Panc1 (cell line): ENCODE measurements around the gene HYAL2. TPM values are rescaled to one million over a fixed set of nuclear protein-coding genes. Genes with fewer than 3 reads are reported as not detected.

Experiments
- ATAC-seq: fragments of 200-7000 bp; cut with Tn5 transposase; 2 replicates; pipeline ENCODE4 v1.9.1; 2020; ENCODE audit warnings: mild to moderate bottlenecking, moderate library complexity
- BruUV-seq: library from RNA; stranded (reverse); fragments of 400-500 nt; replicated peaks from 2 replicates; lab custom pipeline; 2021; lab: Mats Ljungman, UMichigan
- CTCF ChIA-PET: fragments of 300-600 bp; sonication (Branson Sonifier 250); formaldehyde crosslinking; loops from one replicate; lab custom pipeline; 2022; ENCODE audit warnings: antibody characterized with exemption; lab: Charles Lee
- POLR2A ChIA-PET: fragments of 300-600 bp; sonication (Branson Sonifier 250); formaldehyde crosslinking; loops from one replicate; lab custom pipeline; 2022; ENCODE audit warnings: antibody characterized with exemption; lab: Charles Lee
- DNase-seq: peaks from one replicate; pipeline ENCODE4 v3.0.0-alpha.2; 2010; ENCODE audit warnings: low read depth, low spot score
- H3K27ac ChIP-seq: 2 replicates; pipeline ENCODE4 v1.5.1; 2011; ENCODE audit warnings: mild to moderate bottlenecking, low read length, inconsistent platforms
- H3K27me3 ChIP-seq: fragments of 200-500 bp; sonication (Bioruptor generic); 2 replicates; pipeline ENCODE4 v1.6.0; 2014; ENCODE audit warnings: low read length, inconsistent platforms; ENCODE audit not compliant: control insufficient read depth, insufficient read depth
- H3K36me3 ChIP-seq: fragments of 200-500 bp; sonication (Bioruptor generic); 2 replicates; pipeline ENCODE4 v1.5.1; 2014; ENCODE audit warnings: inconsistent platforms, mild to moderate bottlenecking, low read length, moderate library complexity; ENCODE audit not compliant: control insufficient read depth, insufficient read depth
- H3K4me1 ChIP-seq: 2 replicates; pipeline ENCODE4 v1.5.1; 2011; ENCODE audit warnings: inconsistent platforms, mild to moderate bottlenecking, low read length, moderate library complexity; ENCODE audit not compliant: control insufficient read depth, insufficient read depth
- H3K4me3 ChIP-seq, 2 experiments: 2 replicates each; pipeline ENCODE4 v1.5.1; 2011 to 2012; ENCODE audit warnings: low read depth in 2 of 2, low read length in 2 of 2, mild to moderate bottlenecking in 2 of 2, inconsistent platforms in 1 of 2, moderate library complexity in 1 of 2
- H3K9me3 ChIP-seq: fragments of 200-500 bp; sonication (Bioruptor generic); 2 replicates; pipeline ENCODE4 v1.5.1; 2014; ENCODE audit warnings: low read depth, mild to moderate bottlenecking, inconsistent platforms, low read length, moderate library complexity; ENCODE audit not compliant: control insufficient read depth, insufficient read depth
- CTCF ChIP-seq: fragments of 450-650 bp; IDR thresholded peaks from 2 replicates; pipeline ENCODE4 v1.5.1; 2017; ENCODE audit warnings: mild to moderate bottlenecking
- POLR2AphosphoS5 ChIP-seq: IDR thresholded peaks from 2 replicates; pipeline ENCODE4 v1.6.1; 2012; ENCODE audit warnings: mild to moderate bottlenecking, low read depth, low read length, moderate library complexity
- REST ChIP-seq, 2 experiments: IDR thresholded peaks; 2 replicates each; pipeline ENCODE4 v1.6.1; 2011 to 2012; ENCODE audit warnings: low read depth in 2 of 2, control low read depth in 1 of 2, low read length in 1 of 2, mild to moderate bottlenecking in 1 of 2, moderate library complexity in 1 of 2; ENCODE audit not compliant: insufficient read depth in 1 of 2
- SIN3A ChIP-seq: IDR thresholded peaks from 2 replicates; pipeline ENCODE4 v1.6.1; 2012; ENCODE audit warnings: low read depth, mild to moderate bottlenecking, low read length, moderate library complexity, borderline replicate concordance; ENCODE audit not compliant: insufficient read depth
- TCF7L2 ChIP-seq: IDR thresholded peaks from 2 replicates; pipeline ENCODE4 v1.6.1; 2011; ENCODE audit warnings: mild to moderate bottlenecking, low read depth, low read length, inconsistent platforms
- in situ Hi-C: cut with HindIII; loops from 2 replicates; pipeline ENCODE4 v1.10.0; 2016; ENCODE audit warnings: low sequenced_read_pairs, low pct_unique_long_range_greater_than_20kb
- intact Hi-C: fragments of 100-400 bp; cut with micrococcal nuclease; formaldehyde crosslinking; loops from one replicate; pipeline ENCODE4 v1.10.0; 2022; ENCODE audit not compliant: unreplicated experiment
- total RNA-seq: library from RNA; stranded (reverse); gene quantifications from one replicate; pipeline ENCODE4 v1.2.1, GENCODE V29; 2021; ENCODE audit not compliant: unreplicated experiment

The HYAL2 gene
- total RNA-seq, 1 experiment from 2014 or later = 41.5 TPM

- in situ Hi-C loops = no loop called here
- ATAC-seq = no peak
- intact Hi-C loops = no loop called here
- Histone ChIP-seq H3K27ac (no peak overlapping the region), H3K27me3 (no peaks in the 10 kb centered on the region), H3K9me3 (no peaks in the 10 kb centered on the region), H3K4me1 (peaks cover 13% of the 10 kb centered on the region), H3K36me3 (no peaks in the 10 kb centered on the region), H3K4me3 (no peak overlapping the region)
- TF ChIP-seq TCF7L2 (no peak), SIN3A (no peak)
- no peak for DNase-seq
- no TSS peak for BruUV-seq
- CTCF ChIA-PET = no interaction called here
- POLR2A ChIA-PET = no interaction called here
Observed at GRCh38 chr3:50294492-50295403, 27.8 kb downstream of the HYAL2 start.

- Histone ChIP-seq H3K36me3 (no peaks in the 10 kb centered on the region), H3K4me3 (no peak overlapping the region), H3K27ac (no peak overlapping the region), H3K9me3 (no peaks in the 10 kb centered on the region), H3K27me3 (no peaks in the 10 kb centered on the region), H3K4me1 (peaks cover 13% of the 10 kb centered on the region)
- POLR2A ChIA-PET = no interaction called here
- DNase-seq (no peak), ATAC-seq (no peak)
- in situ Hi-C loops (no loop called here), intact Hi-C loops (no loop called here)
- no peak for TF ChIP-seq CTCF
- no peak for TF ChIP-seq POLR2AphosphoS5
- no peak for TF ChIP-seq REST (IDR thresholded peaks at IDR 0.05; ENCODE audit: insufficient read depth in 1 of 2, low read depth in 2 of 2, low read length in 1 of 2)
- TF ChIP-seq SIN3A = no peak
- no peak for TF ChIP-seq TCF7L2
- no TSS peak for BruUV-seq
- CTCF ChIA-PET = interaction anchor here (0.6 kb wide), 1 partner anchor 27 kb away, joined by 3 read pairs; no protein-coding TSS in a partner anchor
Observed at GRCh38 chr3:50294089-50294488, 28.5 kb downstream of the HYAL2 start.
